ENCODE measurements around the gene GCH1.
A peak's percentile ranks its signal among the peaks of the same experiment; 100 is the strongest.
"Not testable (repeated sequence)": the region's sequence is repeated elsewhere in the genome, so short reads cannot be mapped to it uniquely, and the experiment has no call there.

Gene GCH1

DNA sequence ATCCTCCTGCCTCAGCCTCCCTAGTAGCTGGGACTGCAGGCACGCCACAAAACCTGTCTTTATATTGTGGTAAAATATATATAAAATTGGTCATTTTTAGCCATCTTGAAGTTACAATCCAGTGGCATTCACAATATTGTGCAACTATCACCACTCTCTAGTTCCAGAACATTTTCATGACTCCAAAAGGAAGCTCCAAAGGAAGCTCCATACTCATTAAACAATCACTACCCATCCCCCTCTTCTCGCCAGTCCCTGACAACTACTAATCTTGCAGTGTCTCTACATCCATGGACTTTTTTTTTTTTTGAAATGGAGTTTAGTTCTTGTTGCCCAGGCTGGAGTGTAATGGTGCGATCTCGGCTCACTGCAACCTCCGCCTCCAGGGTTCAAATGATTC is 3.1 kb downstream of the GCH1 start:
- DNase-seq (ENCODE audit: low read depth) = no peak
- TF ChIP-seq, protein P1, sequence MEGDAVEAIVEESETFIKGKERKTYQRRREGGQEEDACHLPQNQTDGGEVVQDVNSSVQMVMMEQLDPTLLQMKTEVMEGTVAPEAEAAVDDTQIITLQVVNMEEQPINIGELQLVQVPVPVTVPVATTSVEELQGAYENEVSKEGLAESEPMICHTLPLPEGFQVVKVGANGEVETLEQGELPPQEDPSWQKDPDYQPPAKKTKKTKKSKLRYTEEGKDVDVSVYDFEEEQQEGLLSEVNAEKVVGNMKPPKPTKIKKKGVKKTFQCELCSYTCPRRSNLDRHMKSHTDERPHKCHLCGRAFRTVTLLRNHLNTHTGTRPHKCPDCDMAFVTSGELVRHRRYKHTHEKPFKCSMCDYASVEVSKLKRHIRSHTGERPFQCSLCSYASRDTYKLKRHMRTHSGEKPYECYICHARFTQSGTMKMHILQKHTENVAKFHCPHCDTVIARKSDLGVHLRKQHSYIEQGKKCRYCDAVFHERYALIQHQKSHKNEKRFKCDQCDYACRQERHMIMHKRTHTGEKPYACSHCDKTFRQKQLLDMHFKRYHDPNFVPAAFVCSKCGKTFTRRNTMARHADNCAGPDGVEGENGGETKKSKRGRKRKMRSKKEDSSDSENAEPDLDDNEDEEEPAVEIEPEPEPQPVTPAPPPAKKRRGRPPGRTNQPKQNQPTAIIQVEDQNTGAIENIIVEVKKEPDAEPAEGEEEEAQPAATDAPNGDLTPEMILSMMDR (IDR thresholded peaks at IDR 0.05; ENCODE audit: low read depth, low read length, missing control alignments) = no peak
- in situ Hi-C loops (cut with HindIII; ENCODE audit: low sequenced_read_pairs) = no loop called here
- H3K4me3 ChIP-seq (ENCODE audit: low read depth, low read length) = no peak overlapping the region

DNA sequence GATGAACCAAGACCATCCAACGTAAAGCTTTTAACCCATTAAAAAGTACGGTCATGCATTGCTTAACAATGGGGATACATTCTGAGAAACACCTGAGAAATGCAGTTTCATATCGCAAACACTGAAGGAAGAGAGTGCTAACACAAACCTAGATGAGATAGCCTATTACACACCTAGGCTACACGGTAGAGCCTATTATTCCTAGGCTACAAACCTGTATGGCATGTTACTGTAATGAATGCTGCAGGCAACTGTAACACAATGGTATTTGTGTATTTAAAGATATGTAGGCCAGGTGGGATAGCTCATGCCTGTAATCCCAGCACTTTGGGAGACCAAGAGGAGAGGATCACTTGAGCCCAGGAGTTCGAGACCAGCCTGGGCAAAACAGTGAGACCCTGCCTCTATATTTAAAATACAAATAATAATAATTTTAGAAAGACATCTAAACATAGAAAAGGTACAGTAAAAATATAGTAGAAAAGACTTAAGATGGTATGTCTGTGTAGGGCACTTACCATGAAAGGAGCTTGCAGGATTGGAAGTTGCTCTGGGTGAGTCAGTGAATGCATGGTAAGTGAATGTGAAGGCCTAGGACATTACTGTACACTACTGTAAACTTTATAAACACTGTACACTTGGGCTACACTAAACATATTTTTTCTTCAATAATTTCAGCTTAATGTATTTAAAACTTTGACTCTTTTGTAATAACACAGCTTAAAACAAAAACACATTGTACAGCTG is 4.6 kb downstream of the GCH1 start:
- H3K4me3 ChIP-seq (ENCODE audit: low read depth, low read length); DNase-seq (ENCODE audit: low read depth); in situ Hi-C loops (cut with HindIII; ENCODE audit: low sequenced_read_pairs): not testable (repeated sequence)

DNA sequence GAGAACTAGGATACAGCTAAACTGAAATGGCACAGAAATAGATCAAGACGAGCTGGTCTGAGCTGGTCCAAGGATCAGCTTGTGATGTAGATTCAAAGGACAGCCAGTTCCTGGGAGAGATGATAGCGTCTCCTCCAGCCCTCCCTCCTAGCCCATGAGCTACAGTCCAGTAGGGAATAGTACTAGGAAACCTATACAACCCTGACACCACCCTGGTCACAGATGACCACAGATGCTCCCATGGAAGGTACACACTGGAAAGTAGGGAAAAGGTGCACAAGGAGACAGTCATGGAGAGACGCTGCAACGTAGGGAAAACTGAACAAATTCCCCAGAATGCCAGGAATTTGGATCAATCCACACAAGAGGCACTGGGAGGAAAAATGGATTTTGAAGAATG is 6.9 kb downstream of the GCH1 start:
- TF ChIP-seq, protein P1 (IDR thresholded peaks at IDR 0.05; ENCODE audit: low read depth, low read length, missing control alignments) = no peak
- H3K4me3 ChIP-seq (ENCODE audit: low read depth, low read length) = no peak overlapping the region
- in situ Hi-C loops (cut with HindIII; ENCODE audit: low sequenced_read_pairs) = no loop called here
- no peak for DNase-seq (ENCODE audit: low read depth)

DNA sequence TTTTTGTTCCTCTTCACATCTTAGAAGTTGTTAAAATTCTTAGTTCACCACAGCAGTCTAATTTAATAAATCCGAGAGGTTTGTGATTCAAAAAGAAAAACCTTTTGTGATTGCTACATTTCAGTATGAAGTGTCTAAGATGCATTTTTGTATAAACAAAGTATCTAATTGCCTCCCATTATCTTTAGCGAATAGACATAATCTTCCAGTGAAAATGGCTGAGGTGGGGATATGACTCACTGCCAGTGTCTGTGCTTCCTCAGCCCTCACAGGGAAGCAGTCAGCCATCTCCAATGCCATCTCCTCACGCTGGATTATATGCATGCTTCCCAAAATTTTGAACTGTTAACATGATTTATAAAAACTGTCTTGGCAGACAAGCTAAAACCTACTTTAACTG is 7.6 kb downstream of the GCH1 start:
- no peak for DNase-seq (ENCODE audit: low read depth)
- TF ChIP-seq, protein P1 (IDR thresholded peaks at IDR 0.05; ENCODE audit: low read depth, low read length, missing control alignments) = no peak
- no peak overlapping the region for H3K4me3 ChIP-seq (ENCODE audit: low read depth, low read length)
- in situ Hi-C loops (cut with HindIII; ENCODE audit: low sequenced_read_pairs) = no loop called here

DNA sequence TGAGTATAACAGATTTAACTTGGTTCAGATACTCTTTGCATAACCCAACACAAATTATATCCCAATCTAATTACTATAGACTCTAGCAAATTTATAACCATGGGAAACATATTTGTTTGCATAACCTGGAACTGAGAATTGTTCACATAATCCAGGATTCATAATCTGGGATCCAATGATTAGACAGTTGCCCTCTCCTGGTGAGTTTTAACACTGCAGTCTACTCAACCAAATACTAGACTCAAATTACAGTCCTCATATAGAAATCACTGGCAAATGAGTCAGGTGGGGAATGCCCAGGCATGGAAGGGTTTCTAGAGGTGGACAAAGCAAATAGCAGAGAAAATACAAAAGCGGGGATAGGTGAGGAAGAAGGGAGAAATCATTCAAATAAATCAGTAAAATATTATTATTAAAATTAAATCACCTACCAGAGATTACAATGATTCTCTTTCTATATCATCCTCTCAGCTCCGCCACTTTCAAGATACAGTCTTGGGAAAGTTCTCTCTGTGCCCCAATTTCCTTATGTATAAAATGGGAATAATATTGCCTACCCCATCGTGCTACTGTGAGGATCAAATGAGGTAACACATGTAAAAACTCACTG is 9.4 kb downstream of the GCH1 start:
- DNase-seq (ENCODE audit: low read depth) = peak; percentile 53
- in situ Hi-C loops (cut with HindIII; ENCODE audit: low sequenced_read_pairs) = no loop called here
- TF ChIP-seq, protein P1 (IDR thresholded peaks at IDR 0.05; ENCODE audit: low read depth, low read length, missing control alignments) = peak; percentile 77
- no peak overlapping the region for H3K4me3 ChIP-seq (ENCODE audit: low read depth, low read length)

DNA sequence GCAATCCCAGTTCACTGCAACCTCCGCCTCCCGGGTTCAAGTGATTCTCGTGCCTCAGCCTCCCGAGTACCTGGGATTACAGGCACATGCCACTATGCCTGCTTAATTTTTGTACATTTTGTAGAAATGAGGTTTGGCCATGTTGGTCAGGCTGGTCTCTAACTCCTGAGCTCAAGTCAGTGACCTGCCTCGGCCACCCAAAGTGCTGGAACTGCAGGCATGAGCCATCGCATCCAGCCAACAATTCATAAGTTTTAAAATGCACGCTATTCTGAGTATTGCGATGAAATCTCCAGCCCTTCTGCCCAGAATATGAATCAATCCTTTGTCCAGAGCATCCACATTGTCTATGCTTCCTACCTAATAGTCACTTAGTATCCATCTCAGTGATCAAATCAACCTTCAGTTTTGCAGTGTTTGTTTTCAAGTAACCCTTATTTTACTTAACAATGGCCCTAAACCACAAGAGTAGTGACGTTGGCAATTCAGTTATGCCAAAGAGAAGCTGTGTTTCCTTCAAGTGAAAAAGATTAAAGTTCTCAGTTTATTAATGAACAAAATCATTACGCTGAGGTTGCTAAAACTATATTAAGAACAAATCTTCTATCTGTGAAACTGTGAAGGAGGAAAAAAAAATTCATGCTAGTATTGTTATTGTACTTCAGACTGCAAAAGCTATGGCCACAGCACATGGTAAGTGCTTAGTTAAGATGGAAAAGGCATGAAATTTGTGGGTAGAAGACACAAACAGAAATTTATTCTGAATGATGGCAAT is 11.0 kb downstream of the GCH1 start:
- no peak for DNase-seq (ENCODE audit: low read depth)
- in situ Hi-C loops (cut with HindIII; ENCODE audit: low sequenced_read_pairs) = no loop called here
- H3K4me3 ChIP-seq (ENCODE audit: low read depth, low read length) = no peak overlapping the region
- TF ChIP-seq, protein P1 (IDR thresholded peaks at IDR 0.05; ENCODE audit: low read depth, low read length, missing control alignments) = no peak

DNA sequence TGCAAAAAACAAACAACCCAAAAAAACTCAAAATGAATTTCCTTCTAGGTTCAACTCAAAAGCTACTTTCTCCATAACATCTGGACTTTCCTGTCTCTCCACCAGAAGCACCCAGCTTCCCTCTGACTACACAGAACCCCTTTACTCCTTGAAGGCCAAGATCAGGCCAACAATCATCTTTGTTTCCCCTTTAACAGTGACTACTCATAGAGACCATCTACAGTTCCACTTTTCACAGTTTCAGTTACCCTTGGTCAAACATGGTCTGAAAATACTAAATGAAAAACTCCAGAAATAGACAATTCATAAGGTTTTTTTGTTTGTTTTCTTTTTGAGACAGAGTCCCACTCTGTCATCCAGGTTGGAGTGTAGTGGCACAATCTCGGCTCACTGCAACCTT is 11.8 kb downstream of the GCH1 start:
- no peak overlapping the region for H3K4me3 ChIP-seq (ENCODE audit: low read depth, low read length)
- no peak for DNase-seq (ENCODE audit: low read depth)
- in situ Hi-C loops (cut with HindIII; ENCODE audit: low sequenced_read_pairs) = no loop called here
- TF ChIP-seq, protein P1 (IDR thresholded peaks at IDR 0.05; ENCODE audit: low read depth, low read length, missing control alignments) = no peak
